GM21723 (cell line): ENCODE data around the gene FSCN2.

Source experiments
- ATAC-seq: cut with Tn5 transposase; IDR thresholded peaks from one replicate; pipeline ENCODE4 v1.9.1; 2021; ENCODE audit warnings: mild to moderate bottlenecking, moderate library complexity; ENCODE audit not compliant: unreplicated experiment

Gene FSCN2

GRCh38 chr17:81552244-81553017, 24.3 kb downstream of the FSCN2 start, which contains the start of gene FAAP100:
Gene FAAP100, minus strand, starts transcription at chr17:81552353. Its CDS starts 23 bp downstream, at chr17:81552330.
- peak; percentile 33 for ATAC-seq

GRCh38 chr17:81553018-81553615, 24.9 kb downstream of the FSCN2 start:
- ATAC-seq, result peak; percentile 44

- peak; percentile 5 for ATAC-seq
Measured at GRCh38 chr17:81553616-81554181, 25.5 kb downstream of the FSCN2 start.

- ATAC-seq, result no peak
Measured at GRCh38 chr17:81556175-81556691, 28.1 kb downstream of the FSCN2 start.

GRCh38 chr17:81556863-81557262, 28.7 kb downstream of the FSCN2 start:
- no peak for ATAC-seq

- no peak for ATAC-seq
Measured at GRCh38 chr17:81557276-81558114, 29.3 kb downstream of the FSCN2 start.

- no peak for ATAC-seq
Measured at GRCh38 chr17:81558115-81558468, 29.9 kb downstream of the FSCN2 start.

GRCh38 chr17:81558941-81559806, 31.0 kb downstream of the FSCN2 start:
- ATAC-seq, result no peak

GRCh38 chr17:81561494-81561885, 33.3 kb downstream of the FSCN2 start:
- no peak for ATAC-seq

GRCh38 chr17:81563861-81564586, 35.8 kb downstream of the FSCN2 start:
- ATAC-seq, result no peak

GRCh38 chr17:81564778-81565177, 36.6 kb downstream of the FSCN2 start:
- no peak for ATAC-seq

- no peak for ATAC-seq
Measured at GRCh38 chr17:81565231-81565630, 37.1 kb downstream of the FSCN2 start.

- ATAC-seq, result no peak
Measured at GRCh38 chr17:81566461-81567126, 38.4 kb downstream of the FSCN2 start.

GRCh38 chr17:81567191-81567590, 39.0 kb downstream of the FSCN2 start:
- ATAC-seq, result no peak

- no peak for ATAC-seq
Measured at GRCh38 chr17:81568416-81568815, 40.2 kb downstream of the FSCN2 start.

GRCh38 chr17:81569986-81570514, 41.9 kb downstream of the FSCN2 start:
- ATAC-seq, result no peak

GRCh38 chr17:81570964-81571363, 42.8 kb downstream of the FSCN2 start:
- no peak for ATAC-seq

GRCh38 chr17:81572563-81573168, 44.5 kb downstream of the FSCN2 start:
- ATAC-seq, result no peak
